Sciatic nerve (tissue), 2 donors: ENCODE measurements around the gene MEF2C. TPM values are rescaled to one million over a fixed set of nuclear protein-coding genes. Genes with fewer than 3 reads are reported as not detected.

Experiments
- ATAC-seq: fragments of 200-7000 bp; cut with Tn5 transposase; one replicate; pipeline ENCODE4 v1.9.1; 2020; ENCODE audit warnings: mild to moderate bottlenecking, moderate library complexity
- DNase-seq: peaks from one replicate; pipeline ENCODE4 v3.0.0-alpha.2; 2020; ENCODE audit warnings: low spot score
- intact Hi-C: fragments of 100-400 bp; cut with DNase I; formaldehyde crosslinking; loops from one replicate; pipeline ENCODE4 v1.14.2; 2022
- total RNA-seq: library from RNA; stranded (reverse); fragmentation: NEBNext Ultra II Directional; extraction: Animal tissue kit (Norgen Biotek cat#: 25700); gene quantifications from one replicate; pipeline ENCODE4 v1.2.1, GENCODE V29; 2021
- donor health status: DM: no; HTN: no; CAD: no.
- donor health status: DM: no; HTN: no; CAD: no.

Gene MEF2C
- total RNA-seq, 1 donor from 2014 or later = 97.3 TPM

GRCh38 chr5:88743231-88743834 is 139.7 kb downstream of the MEF2C start:
- ATAC-seq (no peak), DNase-seq (no peak)
- intact Hi-C loops = no loop called here

GRCh38 chr5:88741964-88742363 is 141.0 kb downstream of the MEF2C start:
- intact Hi-C loops = no loop called here
- ATAC-seq = no peak
- no peak for DNase-seq

GRCh38 chr5:88740604-88741185 is 142.3 kb downstream of the MEF2C start:
- intact Hi-C loops = no loop called here
- ATAC-seq = no peak

GRCh38 chr5:88736494-88736893 is 146.5 kb downstream of the MEF2C start:
- ATAC-seq (no peak), DNase-seq (no peak)
- intact Hi-C loops = no loop called here

More at GRCh38 chr5:88740604-88741185, 142.3 kb downstream of the MEF2C start:
- DNase-seq = no peak

GRCh38 chr5:88734983-88735382 is 148.0 kb downstream of the MEF2C start:
- ATAC-seq (no peak), DNase-seq (no peak)
- intact Hi-C loops = no loop called here

GRCh38 chr5:88734191-88734640 is 148.8 kb downstream of the MEF2C start:
- no peak for DNase-seq
- intact Hi-C loops = no loop called here
- no peak for ATAC-seq

GRCh38 chr5:88732862-88733261 is 150.1 kb downstream of the MEF2C start:
- no peak for ATAC-seq
- intact Hi-C loops = no loop called here
- DNase-seq = no peak

GRCh38 chr5:88732181-88732633 is 150.8 kb downstream of the MEF2C start:
- no peak for DNase-seq
- ATAC-seq = peak; percentile 48
- intact Hi-C loops = no loop called here

- ATAC-seq = no peak
- DNase-seq = no peak
- intact Hi-C loops = no loop called here
These were observed 153.2 kb downstream of the MEF2C start for GRCh38 chr5:88729829-88730182.

GRCh38 chr5:88729084-88729828 is 153.7 kb downstream of the MEF2C start:
- ATAC-seq = peak; percentile 84
- DNase-seq = peak; percentile 73
- intact Hi-C loops = no loop called here

GRCh38 chr5:88727705-88728313 is 155.2 kb downstream of the MEF2C start:
- no peak for ATAC-seq
- no peak for DNase-seq
- intact Hi-C loops = no loop called here

GRCh38 chr5:88725454-88725853 is 157.5 kb downstream of the MEF2C start:
- DNase-seq (no peak), ATAC-seq (no peak)
- intact Hi-C loops = no loop called here

GRCh38 chr5:88724201-88724600 is 158.8 kb downstream of the MEF2C start:
- ATAC-seq = no peak
- intact Hi-C loops = no loop called here
- no peak for DNase-seq

GRCh38 chr5:88722546-88723073 is 160.4 kb downstream of the MEF2C start:
- no peak for DNase-seq
- no peak for ATAC-seq
- intact Hi-C loops = no loop called here

- intact Hi-C loops = no loop called here
- DNase-seq = no peak
- ATAC-seq = no peak
These were observed 163.6 kb downstream of the MEF2C start for GRCh38 chr5:88719434-88719833.

GRCh38 chr5:88718736-88719135 is 164.2 kb downstream of the MEF2C start:
- DNase-seq (no peak), ATAC-seq (no peak)
- intact Hi-C loops = no loop called here

- intact Hi-C loops = no loop called here
- ATAC-seq = no peak
- no peak for DNase-seq
These were observed 166.9 kb downstream of the MEF2C start for GRCh38 chr5:88716101-88716500.

GRCh38 chr5:88715503-88715902 is 167.5 kb downstream of the MEF2C start:
- no peak for ATAC-seq
- intact Hi-C loops = no loop called here
- DNase-seq = no peak

GRCh38 chr5:88713818-88714217 is 169.2 kb downstream of the MEF2C start:
- DNase-seq = no peak
- intact Hi-C loops = no loop called here
- ATAC-seq = no peak
